Choroid plexus epithelial cell (primary cell): ENCODE results near the gene KHSRP.

Source experiments
- DNase-seq: peaks from one replicate; pipeline ENCODE4 v3.0.0-alpha.2; 2010; ENCODE audit warnings: low read depth
- H3K4me3 ChIP-seq: 2 replicates; pipeline ENCODE4 v1.5.1; 2011; ENCODE audit warnings: low read depth, mild to moderate bottlenecking, control low read depth, low read length, moderate library complexity
- CTCF ChIP-seq: conservative IDR thresholded peaks from 2 replicates; pipeline ENCODE4 v1.5.1; 2011; ENCODE audit warnings: low read depth, mild to moderate bottlenecking, control low read depth, inconsistent platforms, low read length, moderate library complexity

KHSRP gene

GRCh38 chr19:6396305-6396704 is 28.3 kb downstream of the KHSRP start:
- H3K4me3 ChIP-seq = no peak overlapping the region
- no peak for DNase-seq
- TF ChIP-seq CTCF = no peak

GRCh38 chr19:6394831-6395230 is 29.8 kb downstream of the KHSRP start:
- no peak for DNase-seq
- no peak overlapping the region for H3K4me3 ChIP-seq

GRCh38 chr19:6393983-6394412 is 30.6 kb downstream of the KHSRP start:
- DNase-seq = no peak
- no peak for TF ChIP-seq CTCF
- peak overlapping the region; percentile 93 for H3K4me3 ChIP-seq

More at GRCh38 chr19:6394831-6395230, 29.8 kb downstream of the KHSRP start:
- TF ChIP-seq CTCF = no peak

- peak; percentile 43 for TF ChIP-seq CTCF
- peak; percentile 98 for DNase-seq
- H3K4me3 ChIP-seq = peak within 1 kb of the TSS; percentile 93
These were observed 31.3 kb downstream of the KHSRP start, which contains the start of gene GTF2F1 for GRCh38 chr19:6393074-6393982. TSS of gene GTF2F1 (minus strand) at chr19:6393164. CDS start at chr19:6392995, 169 bp downstream.

- H3K4me3 ChIP-seq = peak overlapping the region; percentile 93
- DNase-seq = no peak
- no peak for TF ChIP-seq CTCF
These were observed 32.2 kb downstream of the KHSRP start for GRCh38 chr19:6392221-6393073.

GRCh38 chr19:6387372-6387771 is 37.2 kb downstream of the KHSRP start:
- H3K4me3 ChIP-seq = no peak overlapping the region
- TF ChIP-seq CTCF = no peak
- no peak for DNase-seq
